Fibroblast of lung (primary cell): ENCODE data around the gene CLDN10. TPM values are rescaled to one million over a fixed set of nuclear protein-coding genes. Genes with fewer than 3 reads are reported as not detected.

Source experiments
- DNase-seq, 2 donors: peaks; one replicate each; pipeline versions ENCODE4 v3.0.0 to v3.0.0-alpha.2; 2010; ENCODE audit warnings: low read depth in 2 of 2
- H2AFZ ChIP-seq: 2 replicates; pipeline ENCODE4 v1.5.1; 2012; ENCODE audit warnings: low read length, control low read depth, inconsistent platforms
- H3K27ac ChIP-seq: 2 replicates; pipeline ENCODE4 v1.5.1; 2011; ENCODE audit warnings: low read length, control low read depth; ENCODE audit not compliant: insufficient read depth
- H3K27me3 ChIP-seq: 2 replicates; pipeline ENCODE4 v1.5.1; 2011; ENCODE audit warnings: mild to moderate bottlenecking, low read length; ENCODE audit not compliant: control insufficient read depth, insufficient read depth
- H3K36me3 ChIP-seq: 2 replicates; pipeline ENCODE4 v1.5.1; 2011; ENCODE audit warnings: low read length; ENCODE audit not compliant: control insufficient read depth, insufficient read depth
- H3K4me1 ChIP-seq: 2 replicates; pipeline ENCODE4 v1.5.1; 2011; ENCODE audit warnings: low read length; ENCODE audit not compliant: control insufficient read depth, insufficient read depth; ENCODE audit errors: extremely low read depth
- H3K4me2 ChIP-seq: 2 replicates; pipeline ENCODE4 v1.5.1; 2011; ENCODE audit warnings: low read length, control low read depth; ENCODE audit not compliant: insufficient read depth; ENCODE audit errors: extremely low read depth
- H3K4me3 ChIP-seq, 4 experiments: fragments of 200-600 bp in 1 of 4; sonication (generic) in 1 of 4; replicated peaks in 1 of 4; 2 replicates each; pipeline ENCODE4 v1.5.1; 2011 to 2016; ENCODE audit warnings: low read length in 4 of 4, low read depth in 3 of 4, mild to moderate bottlenecking in 3 of 4, control low read depth in 2 of 4, inconsistent platforms in 1 of 4, mixed read lengths in 1 of 4; ENCODE audit not compliant: insufficient read depth in 1 of 4; ENCODE audit errors: control extremely low read depth in 1 of 4
- H3K79me2 ChIP-seq: 2 replicates; pipeline ENCODE4 v1.5.1; 2012; ENCODE audit warnings: mild to moderate bottlenecking, low read length, inconsistent platforms; ENCODE audit not compliant: control insufficient read depth, insufficient read depth
- H3K9ac ChIP-seq: 2 replicates; pipeline ENCODE4 v1.5.1; 2011; ENCODE audit warnings: mild to moderate bottlenecking, low read length, control low read depth; ENCODE audit not compliant: insufficient read depth
- H3K9me3 ChIP-seq: 2 replicates; pipeline ENCODE4 v1.5.1; 2012; ENCODE audit warnings: low read depth, low read length; ENCODE audit not compliant: control insufficient read depth, insufficient read depth
- H4K20me1 ChIP-seq: 2 replicates; pipeline ENCODE4 v1.5.1; 2011; ENCODE audit warnings: low read length; ENCODE audit not compliant: control insufficient read depth, insufficient read depth; ENCODE audit errors: extremely low read depth
- EZH2 ChIP-seq: IDR thresholded peaks from 2 replicates; pipeline ENCODE4 v1.5.1; 2012; ENCODE audit warnings: low read length, control low read depth, mild to moderate bottlenecking; ENCODE audit errors: missing control alignments
- polyA plus RNA-seq, 2 donors: library from polyadenylated mRNA; depleted of rRNA in 1 of 2; stranded (reverse) in 1 of 2; unstranded in 1 of 2; fragments of >200 nt; gene quantifications; 2 replicates each; pipeline ENCODE4 v1.2.1, GENCODE V29; 2011 to 2012; ENCODE audit warnings: missing spikeins in 1 of 2
- total RNA-seq: library from RNA; depleted of rRNA; stranded (reverse); fragments of >200 nt; gene quantifications from 2 replicates; pipeline ENCODE4 v1.2.1, GENCODE V29; 2014
- TF ChIP-seq, protein P1 (sequence below), 2 donors: IDR thresholded peaks in 1 of 2; conservative IDR thresholded peaks in 1 of 2; 1 replicate in 1 of 2; 2 replicates in 1 of 2; pipeline ENCODE4 v1.5.1; 2011 to 2012; ENCODE audit warnings: low read length in 2 of 2, control low read depth in 1 of 2, inconsistent platforms in 1 of 2, low read depth in 1 of 2, mild to moderate bottlenecking in 1 of 2

CLDN10 gene
- total and polyA plus RNA-seq, 2 donors (not counting 1 experiment from before 2014, with no cell fraction given): not detected

DNA sequence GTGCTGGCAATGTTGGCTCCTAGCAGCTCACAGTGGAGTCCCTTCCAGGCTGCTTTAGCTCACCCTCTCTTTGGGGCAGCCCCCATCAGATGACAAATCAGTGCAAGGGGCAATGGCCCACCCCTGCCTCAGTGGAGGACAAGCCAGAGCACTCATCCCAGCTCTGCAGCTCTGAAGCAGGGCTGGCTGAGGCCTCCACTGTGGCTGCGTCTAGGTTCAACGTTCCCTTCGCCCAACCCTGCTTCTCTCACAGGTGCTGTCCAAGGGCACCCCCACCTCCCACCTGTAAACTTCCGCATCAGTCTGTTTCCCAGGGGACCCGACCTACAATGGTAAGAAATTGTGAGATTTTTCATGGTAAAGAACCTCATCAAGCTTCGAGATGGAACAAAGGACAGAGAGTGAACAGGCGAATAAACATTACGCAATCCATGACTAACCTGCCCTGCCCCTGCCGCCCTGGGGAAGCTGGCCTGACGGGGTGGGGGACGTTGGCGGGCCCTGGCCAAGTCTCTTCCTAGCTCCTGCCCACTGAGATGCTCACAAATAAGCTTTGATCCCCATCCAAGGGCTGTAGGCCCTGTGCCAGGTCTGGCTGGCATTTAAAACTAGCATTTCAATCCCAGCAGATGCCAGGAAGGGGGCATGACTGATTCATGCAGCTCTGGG is 51.5 kb downstream of the CLDN10 start:
- Histone ChIP-seq H4K20me1 (no peaks in the 10 kb centered on the region), H3K4me2 (no peak overlapping the region), H3K4me3 (no peak overlapping the region), H3K9ac (no peak overlapping the region), H3K4me1 (peaks cover 2% of the 10 kb centered on the region), H3K9me3 (no peaks in the 10 kb centered on the region), H3K79me2 (no peaks in the 10 kb centered on the region), H3K27ac (no peak overlapping the region), H3K36me3 (peaks cover 8% of the 10 kb centered on the region), H2AFZ (no peak overlapping the region), H3K27me3 (no peaks in the 10 kb centered on the region)
- TF ChIP-seq, protein P1, sequence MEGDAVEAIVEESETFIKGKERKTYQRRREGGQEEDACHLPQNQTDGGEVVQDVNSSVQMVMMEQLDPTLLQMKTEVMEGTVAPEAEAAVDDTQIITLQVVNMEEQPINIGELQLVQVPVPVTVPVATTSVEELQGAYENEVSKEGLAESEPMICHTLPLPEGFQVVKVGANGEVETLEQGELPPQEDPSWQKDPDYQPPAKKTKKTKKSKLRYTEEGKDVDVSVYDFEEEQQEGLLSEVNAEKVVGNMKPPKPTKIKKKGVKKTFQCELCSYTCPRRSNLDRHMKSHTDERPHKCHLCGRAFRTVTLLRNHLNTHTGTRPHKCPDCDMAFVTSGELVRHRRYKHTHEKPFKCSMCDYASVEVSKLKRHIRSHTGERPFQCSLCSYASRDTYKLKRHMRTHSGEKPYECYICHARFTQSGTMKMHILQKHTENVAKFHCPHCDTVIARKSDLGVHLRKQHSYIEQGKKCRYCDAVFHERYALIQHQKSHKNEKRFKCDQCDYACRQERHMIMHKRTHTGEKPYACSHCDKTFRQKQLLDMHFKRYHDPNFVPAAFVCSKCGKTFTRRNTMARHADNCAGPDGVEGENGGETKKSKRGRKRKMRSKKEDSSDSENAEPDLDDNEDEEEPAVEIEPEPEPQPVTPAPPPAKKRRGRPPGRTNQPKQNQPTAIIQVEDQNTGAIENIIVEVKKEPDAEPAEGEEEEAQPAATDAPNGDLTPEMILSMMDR (conservative IDR thresholded peaks at IDR 0.05 in 1 of 2, IDR thresholded peaks at IDR 0.05 in 1 of 2; ENCODE audit: low read depth in 1 of 2, low read length in 2 of 2): no peak
- TF ChIP-seq EZH2: no peak
- peak; percentile 43 to 80 for DNase-seq

DNA sequence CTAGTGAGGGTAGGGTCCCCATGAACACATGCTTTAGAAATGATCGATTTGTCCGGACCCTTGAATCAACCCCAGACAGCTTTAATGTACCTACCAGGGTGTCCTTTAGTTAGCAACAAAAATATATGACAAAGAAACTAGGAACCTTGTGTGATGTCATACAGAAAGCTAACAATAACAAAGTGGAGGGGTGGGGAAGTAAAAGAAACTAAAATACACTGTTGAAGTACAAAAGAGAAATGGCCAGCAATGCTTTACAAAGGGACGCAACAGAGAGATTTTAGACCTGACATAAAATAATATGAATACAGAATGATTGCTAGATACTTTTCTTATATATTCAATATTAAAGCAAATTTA is 52.0 kb downstream of the CLDN10 start:
- Histone ChIP-seq H3K9ac (no peak overlapping the region), H3K4me3 (no peak overlapping the region), H3K27me3 (no peaks in the 10 kb centered on the region), H3K9me3 (no peaks in the 10 kb centered on the region), H2AFZ (no peak overlapping the region), H4K20me1 (no peaks in the 10 kb centered on the region), H3K4me1 (peaks cover 2% of the 10 kb centered on the region), H3K36me3 (peaks cover 8% of the 10 kb centered on the region), H3K79me2 (no peaks in the 10 kb centered on the region), H3K27ac (no peak overlapping the region), H3K4me2 (no peak overlapping the region)
- DNase-seq: peak; percentile 25 to 56
- no peak for TF ChIP-seq EZH2
- TF ChIP-seq, protein P1 (conservative IDR thresholded peaks at IDR 0.05 in 1 of 2, IDR thresholded peaks at IDR 0.05 in 1 of 2; ENCODE audit: low read depth in 1 of 2, low read length in 2 of 2): no peak

DNA sequence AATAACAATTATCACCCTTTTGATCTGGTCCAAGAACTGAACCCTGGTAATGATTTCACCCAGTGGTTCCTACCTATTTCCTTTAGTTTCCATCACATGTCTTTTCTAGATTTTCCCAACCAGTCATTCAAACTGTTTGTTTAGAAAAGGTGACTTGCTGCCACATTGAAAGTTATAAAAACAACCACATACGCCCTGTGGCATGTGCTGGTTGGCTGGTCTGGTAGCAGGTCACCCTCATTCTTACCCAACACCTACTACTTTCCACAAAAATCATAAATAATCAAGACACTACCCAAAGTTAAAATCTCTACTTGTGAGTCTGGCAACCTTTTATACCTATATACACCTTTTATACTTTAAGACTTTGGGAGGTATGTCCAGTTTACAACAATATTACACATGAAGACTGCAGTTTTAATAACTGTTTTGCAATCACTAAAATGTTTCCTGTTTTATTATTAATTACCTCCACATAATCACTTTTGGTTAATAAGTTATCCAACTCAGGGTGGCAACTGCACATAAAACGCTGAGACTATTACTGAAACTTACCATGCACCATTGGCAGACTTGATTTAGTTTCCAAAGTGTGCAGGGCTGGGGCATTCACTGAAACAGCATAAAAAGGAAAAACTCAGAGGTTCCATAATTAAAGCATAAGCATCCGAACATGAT is 53.1 kb downstream of the CLDN10 start:
- H3K4me2 ChIP-seq: no peak overlapping the region
- H3K27ac ChIP-seq: no peak overlapping the region
- no peak overlapping the region for H3K9ac ChIP-seq
- peaks cover 2% of the 10 kb centered on the region for H3K4me1 ChIP-seq
- no peaks in the 10 kb centered on the region for H4K20me1 ChIP-seq
- H3K79me2 ChIP-seq: no peaks in the 10 kb centered on the region
- H3K4me3 ChIP-seq: no peak overlapping the region
- H3K9me3 ChIP-seq: no peaks in the 10 kb centered on the region
- TF ChIP-seq, protein P1 (conservative IDR thresholded peaks at IDR 0.05 in 1 of 2, IDR thresholded peaks at IDR 0.05 in 1 of 2; ENCODE audit: low read depth in 1 of 2, low read length in 2 of 2): no peak
- no peak for TF ChIP-seq EZH2
- peaks cover 8% of the 10 kb centered on the region for H3K36me3 ChIP-seq
- DNase-seq: no peak
- no peak overlapping the region for H2AFZ ChIP-seq
- H3K27me3 ChIP-seq: no peaks in the 10 kb centered on the region
